Measurements from ENCODE around the gene RUSF1.

GRCh38 chr16:31455601-31456314 is 52.4 kb downstream of the RUSF1 start:
- TF ChIP-seq, protein P1, sequence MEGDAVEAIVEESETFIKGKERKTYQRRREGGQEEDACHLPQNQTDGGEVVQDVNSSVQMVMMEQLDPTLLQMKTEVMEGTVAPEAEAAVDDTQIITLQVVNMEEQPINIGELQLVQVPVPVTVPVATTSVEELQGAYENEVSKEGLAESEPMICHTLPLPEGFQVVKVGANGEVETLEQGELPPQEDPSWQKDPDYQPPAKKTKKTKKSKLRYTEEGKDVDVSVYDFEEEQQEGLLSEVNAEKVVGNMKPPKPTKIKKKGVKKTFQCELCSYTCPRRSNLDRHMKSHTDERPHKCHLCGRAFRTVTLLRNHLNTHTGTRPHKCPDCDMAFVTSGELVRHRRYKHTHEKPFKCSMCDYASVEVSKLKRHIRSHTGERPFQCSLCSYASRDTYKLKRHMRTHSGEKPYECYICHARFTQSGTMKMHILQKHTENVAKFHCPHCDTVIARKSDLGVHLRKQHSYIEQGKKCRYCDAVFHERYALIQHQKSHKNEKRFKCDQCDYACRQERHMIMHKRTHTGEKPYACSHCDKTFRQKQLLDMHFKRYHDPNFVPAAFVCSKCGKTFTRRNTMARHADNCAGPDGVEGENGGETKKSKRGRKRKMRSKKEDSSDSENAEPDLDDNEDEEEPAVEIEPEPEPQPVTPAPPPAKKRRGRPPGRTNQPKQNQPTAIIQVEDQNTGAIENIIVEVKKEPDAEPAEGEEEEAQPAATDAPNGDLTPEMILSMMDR (conservative IDR thresholded peaks at IDR 0.05; ENCODE audit: low read depth, low read length) = peak; percentile 34
- TF ChIP-seq EZH2 (IDR thresholded peaks at IDR 0.05; ENCODE audit: low read length, unreplicated experiment) (no peak), EZH2phosphoT487 (IDR thresholded peaks at IDR 0.05; ENCODE audit: borderline replicate concordance, low read length) (no peak)

All from PC-3 (cell line).